ENCODE measurements around the gene SV2C. TPM values are rescaled to one million over a fixed set of nuclear protein-coding genes. Genes with fewer than 3 reads are reported as not detected.

The SV2C gene
- total and polyA plus RNA-seq, 2 donors from 2014 or later: 0.13 TPM; not detected in 1

DNA sequence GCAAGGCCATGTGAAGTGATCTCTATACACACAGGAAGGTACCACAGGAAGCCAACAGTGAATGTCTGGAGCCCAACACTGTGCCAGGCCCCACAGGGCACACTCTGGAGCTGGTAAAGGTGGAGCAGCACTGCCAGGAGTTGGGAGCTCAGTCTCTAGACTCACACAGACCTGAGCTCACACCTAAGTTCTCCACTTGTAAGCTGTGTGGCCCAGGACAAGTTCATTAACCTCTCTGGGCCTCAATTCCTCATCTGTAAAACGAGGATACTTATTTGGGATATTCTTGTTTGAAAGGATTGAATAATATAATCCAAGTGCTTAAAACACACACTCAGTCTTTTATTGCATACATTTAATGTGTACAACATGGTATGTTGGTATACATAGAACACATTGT lies 259.3 kb downstream of the SV2C start:
- H3K4me3 ChIP-seq (ENCODE audit: low read length in 3 of 3): no peak overlapping the region
- H3K4me1 ChIP-seq (ENCODE audit: control insufficient read depth in 2 of 3, insufficient read depth in 2 of 3, low read depth in 1 of 3, low read length in 3 of 3): peaks cover 0 to 10% (median 0%) of the 10 kb centered on the region in 3 donors
- intact Hi-C loops (cut with DNase I): no loop called here
- FAIRE-seq (no peak), DNase-seq (no peak)
- no peak overlapping the region for H3K9ac ChIP-seq (ENCODE audit: low read length in 3 of 3)
- H3K36me3 ChIP-seq (ENCODE audit: control insufficient read depth in 2 of 3, insufficient read depth in 3 of 3, low read length in 3 of 3): no peaks in the 10 kb centered on the region
- no peak overlapping the region for H3K27ac ChIP-seq (ENCODE audit: low read depth in 2 of 2, low read length in 2 of 2)
- no peaks in the 10 kb centered on the region for H3K9me3 ChIP-seq (ENCODE audit: control insufficient read depth in 2 of 3, insufficient read depth in 1 of 3, low read length in 3 of 3)
- TF ChIP-seq, protein P1, sequence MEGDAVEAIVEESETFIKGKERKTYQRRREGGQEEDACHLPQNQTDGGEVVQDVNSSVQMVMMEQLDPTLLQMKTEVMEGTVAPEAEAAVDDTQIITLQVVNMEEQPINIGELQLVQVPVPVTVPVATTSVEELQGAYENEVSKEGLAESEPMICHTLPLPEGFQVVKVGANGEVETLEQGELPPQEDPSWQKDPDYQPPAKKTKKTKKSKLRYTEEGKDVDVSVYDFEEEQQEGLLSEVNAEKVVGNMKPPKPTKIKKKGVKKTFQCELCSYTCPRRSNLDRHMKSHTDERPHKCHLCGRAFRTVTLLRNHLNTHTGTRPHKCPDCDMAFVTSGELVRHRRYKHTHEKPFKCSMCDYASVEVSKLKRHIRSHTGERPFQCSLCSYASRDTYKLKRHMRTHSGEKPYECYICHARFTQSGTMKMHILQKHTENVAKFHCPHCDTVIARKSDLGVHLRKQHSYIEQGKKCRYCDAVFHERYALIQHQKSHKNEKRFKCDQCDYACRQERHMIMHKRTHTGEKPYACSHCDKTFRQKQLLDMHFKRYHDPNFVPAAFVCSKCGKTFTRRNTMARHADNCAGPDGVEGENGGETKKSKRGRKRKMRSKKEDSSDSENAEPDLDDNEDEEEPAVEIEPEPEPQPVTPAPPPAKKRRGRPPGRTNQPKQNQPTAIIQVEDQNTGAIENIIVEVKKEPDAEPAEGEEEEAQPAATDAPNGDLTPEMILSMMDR (IDR thresholded peaks at IDR 0.05; ENCODE audit: borderline replicate concordance, extremely low read depth, insufficient read depth): no peak
- no peaks in the 10 kb centered on the region for H3K27me3 ChIP-seq (ENCODE audit: control insufficient read depth, insufficient read depth, low read length)

DNA sequence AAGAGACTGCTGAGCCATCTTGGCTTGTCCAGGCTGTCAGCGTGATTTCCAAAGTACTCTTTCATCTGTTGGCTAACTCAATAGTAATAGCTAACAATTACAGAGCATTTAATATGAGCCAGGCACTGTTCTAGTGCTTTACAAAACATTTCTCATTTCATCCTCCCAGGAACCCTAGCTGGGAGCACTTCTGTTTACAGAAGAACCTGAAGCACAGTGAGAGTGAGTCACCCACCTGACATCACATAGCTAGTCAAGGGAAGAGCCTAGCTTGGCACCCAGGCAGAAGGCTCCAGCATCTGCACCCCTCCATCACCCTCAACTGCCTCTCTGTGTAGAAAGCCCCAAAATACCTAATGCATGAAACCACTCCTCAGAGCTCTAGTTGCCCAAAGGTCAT lies 262.4 kb downstream of the SV2C start:
- H3K36me3 ChIP-seq (ENCODE audit: control insufficient read depth in 2 of 3, insufficient read depth in 3 of 3, low read length in 3 of 3): no peaks in the 10 kb centered on the region
- TF ChIP-seq, protein P1 (IDR thresholded peaks at IDR 0.05; ENCODE audit: borderline replicate concordance, extremely low read depth, insufficient read depth): no peak
- DNase-seq (no peak), FAIRE-seq (no peak)
- no peak overlapping the region for H3K4me3 ChIP-seq (ENCODE audit: low read length in 3 of 3)
- H3K9ac ChIP-seq (ENCODE audit: low read length in 3 of 3): no peak overlapping the region
- intact Hi-C loops (cut with DNase I): no loop called here
- H3K9me3 ChIP-seq (ENCODE audit: control insufficient read depth in 2 of 3, insufficient read depth in 1 of 3, low read length in 3 of 3): no peaks in the 10 kb centered on the region
- peaks cover 0 to 5% (median 0%) of the 10 kb centered on the region in 3 donors for H3K4me1 ChIP-seq (ENCODE audit: control insufficient read depth in 2 of 3, insufficient read depth in 2 of 3, low read depth in 1 of 3, low read length in 3 of 3)
- no peak overlapping the region for H3K27ac ChIP-seq (ENCODE audit: low read depth in 2 of 2, low read length in 2 of 2)
- no peaks in the 10 kb centered on the region for H3K27me3 ChIP-seq (ENCODE audit: control insufficient read depth, insufficient read depth, low read length)

DNA sequence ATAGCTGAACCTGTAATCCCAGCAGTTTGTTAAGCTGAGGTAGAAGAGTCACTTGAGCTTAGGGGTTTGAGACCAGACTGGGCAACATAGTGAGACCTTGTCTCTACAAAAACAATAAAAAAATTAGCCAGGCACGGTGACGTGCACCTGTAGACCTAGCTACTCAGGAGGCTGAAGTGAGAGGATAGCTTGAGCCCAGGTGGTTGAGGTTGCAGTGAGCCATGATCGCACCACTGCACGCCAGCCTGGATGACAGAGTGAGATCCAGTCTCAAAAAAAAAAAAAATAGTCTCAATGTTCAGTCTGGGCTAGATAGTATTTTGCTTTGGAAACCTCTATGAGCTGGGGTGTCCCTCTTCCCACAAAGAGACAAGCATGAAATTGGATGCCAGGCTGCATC lies 268.0 kb downstream of the SV2C start:
- Histone ChIP-seq H3K36me3 (ENCODE audit: control insufficient read depth in 2 of 3, insufficient read depth in 3 of 3, low read length in 3 of 3) (no peaks in the 10 kb centered on the region), H3K4me1 (ENCODE audit: control insufficient read depth in 2 of 3, insufficient read depth in 2 of 3, low read depth in 1 of 3, low read length in 3 of 3) (no peaks in the 10 kb centered on the region), H3K27ac (ENCODE audit: low read depth in 2 of 2, low read length in 2 of 2) (no peak overlapping the region), H3K27me3 (ENCODE audit: control insufficient read depth, insufficient read depth, low read length) (no peaks in the 10 kb centered on the region), H3K4me3 (ENCODE audit: low read length in 3 of 3) (no peak overlapping the region), H3K9ac (ENCODE audit: low read length in 3 of 3) (no peak overlapping the region), H3K9me3 (ENCODE audit: control insufficient read depth in 2 of 3, insufficient read depth in 1 of 3, low read length in 3 of 3) (no peaks in the 10 kb centered on the region)
- FAIRE-seq (no peak), DNase-seq (no peak)
- intact Hi-C loops (cut with DNase I): no loop called here
- TF ChIP-seq, protein P1 (IDR thresholded peaks at IDR 0.05; ENCODE audit: borderline replicate concordance, extremely low read depth, insufficient read depth): no peak

DNA sequence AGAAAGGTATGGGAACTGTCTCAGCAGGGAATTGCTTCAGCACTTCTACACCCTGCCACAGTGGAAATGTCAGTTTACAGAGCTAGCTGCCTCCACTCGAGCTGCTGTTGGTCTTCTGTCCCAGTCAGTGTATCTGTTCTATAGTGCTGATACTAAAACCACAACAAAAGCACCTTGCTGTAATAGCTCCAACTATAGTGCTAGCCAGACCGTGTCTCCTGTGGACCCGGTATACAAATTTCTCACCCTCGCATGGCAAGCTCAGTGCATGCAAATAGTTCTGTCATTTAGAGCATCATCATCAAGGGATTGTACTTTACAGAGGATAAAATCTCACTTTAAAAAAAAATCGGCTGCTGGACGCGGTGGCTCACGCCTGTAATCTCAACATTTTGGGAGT lies 268.4 kb downstream of the SV2C start:
- H3K36me3 ChIP-seq (ENCODE audit: control insufficient read depth in 2 of 3, insufficient read depth in 3 of 3, low read length in 3 of 3): no peaks in the 10 kb centered on the region
- intact Hi-C loops (cut with DNase I): no loop called here
- no peak overlapping the region for H3K4me3 ChIP-seq (ENCODE audit: low read length in 3 of 3)
- no peak overlapping the region for H3K27ac ChIP-seq (ENCODE audit: low read depth in 2 of 2, low read length in 2 of 2)
- H3K9ac ChIP-seq (ENCODE audit: low read length in 3 of 3): no peak overlapping the region
- FAIRE-seq (no peak), DNase-seq (no peak)
- TF ChIP-seq, protein P1 (IDR thresholded peaks at IDR 0.05; ENCODE audit: borderline replicate concordance, extremely low read depth, insufficient read depth): no peak
- no peaks in the 10 kb centered on the region for H3K4me1 ChIP-seq (ENCODE audit: control insufficient read depth in 2 of 3, insufficient read depth in 2 of 3, low read depth in 1 of 3, low read length in 3 of 3)
- no peaks in the 10 kb centered on the region for H3K27me3 ChIP-seq (ENCODE audit: control insufficient read depth, insufficient read depth, low read length)
- no peaks in the 10 kb centered on the region for H3K9me3 ChIP-seq (ENCODE audit: control insufficient read depth in 2 of 3, insufficient read depth in 1 of 3, low read length in 3 of 3)

Data from kidney (tissue), 14 donors.